PC-9 (cell line): Measurements from ENCODE around the gene TMEM92.

ENCODE experiments used
- EZH2 ChIP-seq: fragments of 200-600 bp; sonication (generic); IDR thresholded peaks from 2 replicates; pipeline ENCODE4 v1.8.0; 2017; ENCODE audit warnings: antibody characterized with exemption, low read depth
- TF ChIP-seq, protein P1 (sequence below): fragments of 200-600 bp; sonication (generic); conservative IDR thresholded peaks from 2 replicates; pipeline ENCODE4 v1.6.1; 2017; ENCODE audit warnings: mixed run types, antibody characterized with exemption, mild to moderate bottlenecking, moderate library complexity

DNA sequence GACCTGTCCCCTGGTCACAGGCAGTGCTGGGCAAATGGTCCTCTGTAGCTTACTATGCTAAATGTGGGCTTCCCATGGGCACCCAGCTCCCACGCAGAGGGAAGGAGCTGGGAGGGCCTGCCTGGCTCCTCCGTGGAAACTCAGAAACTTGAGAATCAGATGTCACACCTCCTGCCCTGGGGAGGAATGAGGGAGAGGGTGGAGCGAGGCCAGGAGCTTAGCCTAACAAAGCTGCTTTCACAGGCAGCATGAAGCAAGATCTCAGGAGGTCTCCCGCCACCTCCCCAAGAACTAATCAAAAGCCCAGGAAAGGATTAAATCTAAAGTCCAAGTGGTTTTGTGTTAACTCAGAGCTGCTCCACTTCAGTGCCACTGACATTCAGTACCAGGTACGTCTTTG, 38.0 kb downstream of the TMEM92 start:
- TF ChIP-seq, protein P1, sequence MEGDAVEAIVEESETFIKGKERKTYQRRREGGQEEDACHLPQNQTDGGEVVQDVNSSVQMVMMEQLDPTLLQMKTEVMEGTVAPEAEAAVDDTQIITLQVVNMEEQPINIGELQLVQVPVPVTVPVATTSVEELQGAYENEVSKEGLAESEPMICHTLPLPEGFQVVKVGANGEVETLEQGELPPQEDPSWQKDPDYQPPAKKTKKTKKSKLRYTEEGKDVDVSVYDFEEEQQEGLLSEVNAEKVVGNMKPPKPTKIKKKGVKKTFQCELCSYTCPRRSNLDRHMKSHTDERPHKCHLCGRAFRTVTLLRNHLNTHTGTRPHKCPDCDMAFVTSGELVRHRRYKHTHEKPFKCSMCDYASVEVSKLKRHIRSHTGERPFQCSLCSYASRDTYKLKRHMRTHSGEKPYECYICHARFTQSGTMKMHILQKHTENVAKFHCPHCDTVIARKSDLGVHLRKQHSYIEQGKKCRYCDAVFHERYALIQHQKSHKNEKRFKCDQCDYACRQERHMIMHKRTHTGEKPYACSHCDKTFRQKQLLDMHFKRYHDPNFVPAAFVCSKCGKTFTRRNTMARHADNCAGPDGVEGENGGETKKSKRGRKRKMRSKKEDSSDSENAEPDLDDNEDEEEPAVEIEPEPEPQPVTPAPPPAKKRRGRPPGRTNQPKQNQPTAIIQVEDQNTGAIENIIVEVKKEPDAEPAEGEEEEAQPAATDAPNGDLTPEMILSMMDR, result no peak
- TF ChIP-seq EZH2, result no peak
